Left ventricle myocardium inferior (tissue), 1 donor: ENCODE measurements around the gene FSIP1. TPM values are rescaled to one million over a fixed set of nuclear protein-coding genes. Genes with fewer than 3 reads are reported as not detected.

Experiments used
- DNase-seq: peaks from one replicate; pipeline ENCODE4 v3.0.0-alpha.2; 2020
- H3K27ac ChIP-seq: fragments of 200-600 bp; replicated peaks from 2 replicates; pipeline ENCODE4 v1.8.0; 2021
- H3K27me3 ChIP-seq: fragments of 200-600 bp; 2 replicates; pipeline ENCODE4 v1.8.0; 2021; ENCODE audit warnings: low read depth
- H3K36me3 ChIP-seq: fragments of 200-600 bp; 2 replicates; pipeline ENCODE4 v1.8.0; 2021
- H3K4me1 ChIP-seq: fragments of 200-600 bp; 2 replicates; pipeline ENCODE4 v1.8.0; 2021
- H3K4me3 ChIP-seq: fragments of 200-600 bp; 2 replicates; pipeline ENCODE4 v1.8.0; 2021; ENCODE audit warnings: mild to moderate bottlenecking, moderate library complexity
- H3K9me3 ChIP-seq: fragments of 200-600 bp; replicated peaks from 2 replicates; pipeline ENCODE4 v1.8.0; 2021
- CTCF ChIP-seq: fragments of 200-600 bp; IDR thresholded peaks from 2 replicates; pipeline ENCODE4 v1.8.0; 2021; ENCODE audit warnings: antibody characterized with exemption, mild to moderate bottlenecking, borderline replicate concordance
- intact Hi-C: fragments of 100-400 bp; cut with micrococcal nuclease; formaldehyde crosslinking; loops from one replicate; pipeline ENCODE4 v1.11.0; 2022
- total RNA-seq: library from RNA; stranded (reverse); fragmentation: NEBNext Ultra II Directional; extraction: Animal tissue kit (Norgen Biotek cat#: 25700); gene quantifications from one replicate; pipeline ENCODE4 v1.2.1, GENCODE V29; 2021
- donor health status: DM: no; HTN: yes; CAD: no; lungs with severe emphysema.

Gene FSIP1
- total RNA-seq, 1 donor from 2014 or later, result 1.2 TPM

DNA sequence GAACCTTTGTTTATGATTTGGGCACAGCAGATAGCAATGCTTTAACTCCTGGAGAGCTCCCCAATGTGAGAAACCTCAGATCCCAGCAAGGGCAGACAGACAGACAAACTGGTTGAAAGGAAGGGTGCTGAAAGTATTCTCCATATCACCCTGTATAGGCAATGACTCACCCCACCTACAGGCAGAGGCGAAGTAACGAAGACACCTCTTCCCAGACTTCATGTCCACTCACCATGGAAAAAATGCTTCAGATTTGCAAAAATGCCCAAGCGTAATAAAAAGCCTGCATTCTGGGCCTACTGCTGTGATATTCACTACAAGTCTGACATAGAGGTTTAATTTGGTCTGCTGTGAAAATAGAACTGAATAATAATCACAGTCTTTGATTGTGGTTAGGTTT lies 151.3 kb downstream of the FSIP1 start:
- DNase-seq, result no peak
- H3K9me3 ChIP-seq, result no peaks in the 10 kb centered on the region
- H3K4me3 ChIP-seq, result no peak overlapping the region
- H3K27me3 ChIP-seq, result no peaks in the 10 kb centered on the region
- H3K36me3 ChIP-seq, result no peaks in the 10 kb centered on the region
- peak overlapping the region; percentile 39 for H3K27ac ChIP-seq
- no peak for TF ChIP-seq CTCF
- H3K4me1 ChIP-seq, result peaks cover 53% of the 10 kb centered on the region
- intact Hi-C loops, result no loop called here

DNA sequence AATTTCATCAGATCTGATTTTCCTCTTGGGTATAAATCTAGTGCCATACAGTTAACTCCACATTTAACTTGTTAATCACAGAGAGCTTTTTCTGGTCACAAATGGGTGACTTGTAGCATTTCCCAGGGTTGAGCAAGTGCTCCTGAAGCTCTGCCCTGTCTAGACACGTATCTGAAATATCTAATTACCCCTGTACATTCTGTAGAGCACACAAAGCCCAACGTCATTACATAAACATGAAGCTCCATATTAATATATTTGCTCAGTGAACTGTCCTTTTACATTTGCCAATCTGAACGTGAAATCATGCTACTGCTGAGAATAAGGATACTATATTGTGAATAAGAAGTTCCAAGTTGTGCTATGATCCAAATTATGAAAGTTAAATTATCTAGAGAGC lies 152.7 kb downstream of the FSIP1 start:
- intact Hi-C loops, result no loop called here
- no peak for DNase-seq
- TF ChIP-seq CTCF, result no peak
- Histone ChIP-seq H3K4me1 (peaks cover 68% of the 10 kb centered on the region), H3K9me3 (no peaks in the 10 kb centered on the region), H3K4me3 (no peak overlapping the region), H3K27ac (no peak overlapping the region), H3K36me3 (no peaks in the 10 kb centered on the region), H3K27me3 (no peaks in the 10 kb centered on the region)

DNA sequence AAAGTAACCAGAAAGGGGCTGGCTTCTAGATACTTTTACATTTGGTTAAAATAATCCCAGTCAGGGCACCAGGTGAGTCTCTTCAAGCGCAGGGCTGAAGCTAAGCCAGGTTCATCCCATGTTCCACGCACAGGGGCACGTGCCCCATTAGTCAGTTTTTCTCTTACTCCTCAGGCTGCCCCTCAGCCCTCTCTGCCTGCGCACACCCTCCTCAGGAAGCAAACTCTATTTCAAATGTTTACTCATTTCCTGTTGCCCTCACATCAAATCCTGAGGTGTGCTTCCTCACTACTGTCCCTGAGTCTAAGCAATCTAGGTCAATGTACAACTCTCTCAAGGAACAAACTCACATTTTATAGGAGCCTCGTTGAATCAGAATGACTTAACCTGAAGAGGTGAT lies 153.3 kb downstream of the FSIP1 start:
- Histone ChIP-seq H3K9me3 (no peaks in the 10 kb centered on the region), H3K36me3 (no peaks in the 10 kb centered on the region), H3K27ac (peak overlapping the region; percentile 88), H3K27me3 (no peaks in the 10 kb centered on the region), H3K4me1 (peaks cover 73% of the 10 kb centered on the region), H3K4me3 (peak overlapping the region; percentile 26)
- DNase-seq, result no peak
- TF ChIP-seq CTCF, result no peak
- intact Hi-C loops, result no loop called here

GRCh38 chr15:39628546-39629257 lies 153.9 kb downstream of the FSIP1 start:
- no peak for DNase-seq
- Histone ChIP-seq H3K9me3 (no peaks in the 10 kb centered on the region), H3K27me3 (no peaks in the 10 kb centered on the region), H3K4me3 (peak overlapping the region; percentile 26), H3K4me1 (peaks cover 80% of the 10 kb centered on the region), H3K36me3 (no peaks in the 10 kb centered on the region), H3K27ac (peak overlapping the region; percentile 88)
- intact Hi-C loops, result no loop called here
- no peak for TF ChIP-seq CTCF

- H3K9me3 ChIP-seq, result no peaks in the 10 kb centered on the region
- no peaks in the 10 kb centered on the region for H3K36me3 ChIP-seq
- peaks cover 80% of the 10 kb centered on the region for H3K4me1 ChIP-seq
- H3K4me3 ChIP-seq, result peak overlapping the region; percentile 26
- no peak for DNase-seq
- TF ChIP-seq CTCF, result peak; percentile 67
- intact Hi-C loops, result no loop called here
- no peaks in the 10 kb centered on the region for H3K27me3 ChIP-seq
- H3K27ac ChIP-seq, result peak overlapping the region; percentile 88
These were observed 154.5 kb downstream of the FSIP1 start for GRCh38 chr15:39628144-39628508.
